Suprapubic skin (tissue), 4 donors: ENCODE measurements around the gene UBE4B. TPM values are rescaled to one million over a fixed set of nuclear protein-coding genes. Genes with fewer than 3 reads are reported as not detected.

ENCODE experiments used
- DNase-seq, 2 donors: peaks; one replicate each; pipeline ENCODE4 v3.0.0-alpha.2; 2019; ENCODE audit warnings: low spot score in 2 of 2
- H3K27ac ChIP-seq: fragments of 200-600 bp; sonication (generic); one replicate; pipeline ENCODE4 v1.5.1; 2019
- H3K27me3 ChIP-seq: fragments of 200-600 bp; sonication (generic); one replicate; pipeline ENCODE4 v1.5.1; 2019
- H3K36me3 ChIP-seq: fragments of 200-600 bp; sonication (generic); one replicate; pipeline ENCODE4 v1.5.1; 2019
- H3K4me1 ChIP-seq: fragments of 200-600 bp; sonication (generic); one replicate; pipeline ENCODE4 v1.5.1; 2019
- H3K4me3 ChIP-seq: fragments of 200-600 bp; sonication (generic); one replicate; pipeline ENCODE4 v1.5.1; 2019; ENCODE audit warnings: mild to moderate bottlenecking
- H3K9me3 ChIP-seq: fragments of 200-600 bp; sonication (generic); one replicate; pipeline ENCODE4 v1.5.1; 2019
- CTCF ChIP-seq, 2 donors: fragments of 200-600 bp in 1 of 2; fragments of 450-650 bp in 1 of 2; sonication (generic) in 1 of 2; IDR thresholded peaks; one replicate each; pipeline ENCODE4 v1.5.1; 2016 to 2019; ENCODE audit warnings: antibody characterized with exemption in 2 of 2, mild to moderate bottlenecking in 1 of 2, moderate library complexity in 1 of 2
- EP300 ChIP-seq: sonication (generic); formaldehyde crosslinking; IDR thresholded peaks from one replicate; pipeline ENCODE4 v1.6.1; 2017; ENCODE audit warnings: antibody characterized with exemption
- POLR2A ChIP-seq, 2 donors: fragments of 450-650 bp; IDR thresholded peaks; one replicate each; pipeline ENCODE4 v1.6.1; 2017; ENCODE audit warnings: antibody characterized with exemption in 2 of 2, mild to moderate bottlenecking in 2 of 2, moderate library complexity in 2 of 2
- POLR2AphosphoS5 ChIP-seq, 3 donors: sonication (generic); formaldehyde crosslinking; IDR thresholded peaks; one replicate each; pipeline ENCODE4 v1.6.1; 2017; ENCODE audit warnings: antibody characterized with exemption in 3 of 3
- WGBS: methylation state at CpG from one replicate; pipeline ENCODE4 v1.1.5; 2018; 5-methylcytosine and 5-hydroxymethylcytosine counted together
- total RNA-seq, 4 donors: library from RNA; depleted of rRNA; stranded (reverse); fragments of >200 nt; gene quantifications; one replicate each; pipeline ENCODE4 v1.1.0, GENCODE V29; 2016

Gene UBE4B
- total RNA-seq, 4 donors from 2014 or later = 65.6 to 145 (median 96.5) TPM

DNA sequence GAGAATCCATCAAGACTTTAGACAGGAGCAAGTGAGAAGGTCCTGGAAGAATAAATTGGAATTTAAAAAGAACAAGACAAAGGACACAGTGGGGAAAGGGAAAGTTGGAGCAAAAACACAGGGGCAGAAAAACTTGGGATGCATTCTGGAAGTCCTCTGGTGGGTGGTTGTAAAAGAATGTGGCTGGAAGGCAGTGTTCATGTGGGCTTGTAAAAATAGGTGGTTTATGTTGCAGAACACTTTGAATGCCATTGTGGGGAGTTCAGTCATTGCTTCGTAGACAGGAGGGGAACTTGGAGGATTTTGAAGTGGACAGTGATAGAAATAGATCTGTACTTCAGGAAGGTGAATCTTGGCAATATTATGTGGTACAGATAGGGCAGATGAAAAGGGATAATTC, 192.8 kb downstream of the UBE4B start:
- 71% methylated on average over 1 of the region's 1 CpG for WGBS
- Histone ChIP-seq H3K9me3 (no peaks in the 10 kb centered on the region), H3K27me3 (no peaks in the 10 kb centered on the region), H3K4me1 (peaks cover 4% of the 10 kb centered on the region), H3K4me3 (no peak overlapping the region), H3K27ac (no peak overlapping the region), H3K36me3 (no peaks in the 10 kb centered on the region)
- no peak for TF ChIP-seq CTCF (IDR thresholded peaks at IDR 0.05)
- no peak for TF ChIP-seq POLR2A (IDR thresholded peaks at IDR 0.05)
- no peak for TF ChIP-seq POLR2AphosphoS5 (IDR thresholded peaks at IDR 0.05)
- no peak for TF ChIP-seq EP300
- no peak for DNase-seq

- Histone ChIP-seq H3K36me3 (peaks cover 4% of the 10 kb centered on the region), H3K9me3 (no peaks in the 10 kb centered on the region), H3K27me3 (no peaks in the 10 kb centered on the region), H3K4me1 (no peaks in the 10 kb centered on the region), H3K27ac (no peak overlapping the region), H3K4me3 (no peak overlapping the region)
- no peak for TF ChIP-seq POLR2A (IDR thresholded peaks at IDR 0.05)
- no peak for TF ChIP-seq EP300
- no peak for DNase-seq
- 91% methylated on average over 2 of the region's 2 CpGs for WGBS
Measured at GRCh38 chr1:10228528-10228927, 195.8 kb downstream of the UBE4B start.

DNA sequence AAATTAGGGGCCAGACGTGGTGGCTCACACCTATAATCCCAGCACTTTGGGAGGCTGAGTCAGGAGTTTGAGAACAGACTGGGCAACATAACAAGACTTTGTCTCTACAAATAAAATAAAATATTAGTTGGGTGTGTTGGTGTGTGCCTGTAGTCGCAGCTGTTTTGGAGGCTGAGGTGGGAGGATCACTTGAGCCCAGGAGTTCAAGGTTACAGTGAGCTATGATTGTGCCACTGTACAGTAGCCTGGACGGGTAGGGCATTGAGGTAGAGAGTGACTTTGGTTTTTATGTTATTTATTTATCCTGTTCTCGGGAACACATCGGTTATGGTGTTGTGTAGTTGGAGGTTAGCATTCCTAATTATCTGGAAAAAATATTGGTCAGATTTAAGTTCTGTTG, 197.1 kb downstream of the UBE4B start:
- whole genome bisulfite sequencing = 94% methylated on average over 5 of the region's 5 CpGs
- no peak overlapping the region for H3K4me3 ChIP-seq
- no peak for DNase-seq
- no peaks in the 10 kb centered on the region for H3K4me1 ChIP-seq
- no peaks in the 10 kb centered on the region for H3K9me3 ChIP-seq
- no peak overlapping the region for H3K27ac ChIP-seq
- no peaks in the 10 kb centered on the region for H3K27me3 ChIP-seq
- TF ChIP-seq EP300 = no peak
- TF ChIP-seq POLR2A (IDR thresholded peaks at IDR 0.05) = no peak
- no peak for TF ChIP-seq CTCF (IDR thresholded peaks at IDR 0.05)
- TF ChIP-seq POLR2AphosphoS5 (IDR thresholded peaks at IDR 0.05) = no peak
- peaks cover 14% of the 10 kb centered on the region for H3K36me3 ChIP-seq

Other genes starting within 250 kb of the UBE4B start
- gene CLSTN1, start 209.0 kb upstream of the UBE4B start, total RNA-seq = 100 to 1,000 TPM; 118 to 202 (median 165) TPM
- gene CTNNBIP1, start 122.7 kb upstream of the UBE4B start, total RNA-seq = 100 to 1,000 TPM; 197 to 538 (median 406) TPM
- 10 to 100 TPM; 19.8 to 33.4 (median 23.5) TPM for gene LZIC, start 89.6 kb upstream of the UBE4B start, total RNA-seq
- 10 to 100 TPM in 1 of 4 donors, 1 to 10 TPM in 3; 4.7 to 13.7 (median 5.8) TPM for gene NMNAT1, start 89.5 kb upstream of the UBE4B start, total RNA-seq
- gene RBP7, start 35.7 kb upstream of the UBE4B start, total RNA-seq = 10 to 100 TPM; 13.0 to 34.0 (median 21.1) TPM
- 10 to 100 TPM; 46.0 to 88.0 (median 51.2) TPM for gene KIF1B, start 177.6 kb downstream of the UBE4B start, total RNA-seq